ENCODE data around the gene SUPT3H. TPM values are rescaled to one million over a fixed set of nuclear protein-coding genes. Genes with fewer than 3 reads are reported as not detected.

Gene SUPT3H
- total and polyA plus RNA-seq, 2 of the 13 experiments (the other 11 are each of a cell fraction or from before 2014, with no cell fraction given), result 11.9 to 36.1 TPM

DNA sequence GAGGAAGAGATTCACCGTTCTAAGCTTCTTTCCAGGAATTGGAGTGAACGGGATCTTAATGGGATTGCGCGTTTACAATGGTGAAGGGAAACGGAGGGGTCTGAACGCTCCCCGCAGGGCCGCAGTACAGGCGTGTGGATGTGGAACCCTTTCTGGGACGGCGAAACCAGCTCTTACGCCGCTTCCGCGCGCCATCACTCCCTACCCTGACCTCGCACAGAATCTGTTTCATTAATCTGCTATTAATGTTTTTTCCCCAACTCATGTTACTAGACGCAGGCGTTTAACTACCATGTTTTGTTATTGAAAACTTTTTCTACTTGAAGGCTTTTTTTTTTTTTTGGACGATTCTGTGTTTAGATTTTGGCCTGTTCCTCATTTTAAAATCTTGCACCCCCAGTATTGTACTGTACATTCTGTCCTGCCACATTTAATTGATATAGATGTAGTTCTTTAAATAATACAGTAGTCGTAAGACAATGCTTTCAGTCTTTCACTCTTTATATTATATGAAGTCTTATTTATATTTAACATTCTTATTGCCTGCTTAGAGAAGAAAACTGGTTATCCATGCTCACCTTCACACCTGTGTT is 696 bp upstream of the SUPT3H start (continued):
- TF ChIP-seq KLF13 (CRISPR knock-in tag; IDR thresholded peaks at IDR 0.05) (no peak), HNRNPH1 (optimal IDR thresholded peaks at IDR 0.05; ENCODE audit: low read depth, low read length) (peak; percentile 11), MBD4 (IDR thresholded peaks at IDR 0.05; ENCODE audit: borderline replicate concordance, low read length) (no peak), ZNF776 (CRISPR knock-in tag; IDR thresholded peaks at IDR 0.05) (0 out of 2 replicates have a peak, but pooled peaks have one; percentile 33), ZNF816 (CRISPR knock-in tag; IDR thresholded peaks at IDR 0.05; ENCODE audit: borderline replicate concordance) (0 out of 2 replicates have a peak, but pooled peaks have one; percentile 10), ZZZ3 (CRISPR knock-in tag; IDR thresholded peaks at IDR 0.05; ENCODE audit: borderline replicate concordance) (no peak), PRDM15 (CRISPR knock-in tag; IDR thresholded peaks at IDR 0.05) (no peak), ZFX (CRISPR knock-in tag; IDR thresholded peaks at IDR 0.05; ENCODE audit: low read depth) (peak; percentile 5; the same call in 1 of the 2 replicates), HMGXB4 (CRISPR knock-in tag; IDR thresholded peaks at IDR 0.05; ENCODE audit: borderline replicate concordance in 1 of 2, low read depth in 1 of 2) (no peak), ZNF143 (CRISPR knock-in tag; IDR thresholded peaks at IDR 0.05) (no peak; the same call in none of the 2 replicates), PHF5A (CRISPR knock-in tag; IDR thresholded peaks at IDR 0.05; ENCODE audit: low read depth, unreplicated experiment) (no peak), SRF (IDR thresholded peaks at IDR 0.05; ENCODE audit: low read depth, low read length) (no peak), ZNF292 (CRISPR knock-in tag; IDR thresholded peaks at IDR 0.05; ENCODE audit: borderline replicate concordance, low read depth) (0 out of 2 replicates have a peak, but pooled peaks have one; percentile 11), ZBTB38 (CRISPR knock-in tag; IDR thresholded peaks at IDR 0.05) (peak; percentile 61)
- TF ChIP-seq, protein P1, sequence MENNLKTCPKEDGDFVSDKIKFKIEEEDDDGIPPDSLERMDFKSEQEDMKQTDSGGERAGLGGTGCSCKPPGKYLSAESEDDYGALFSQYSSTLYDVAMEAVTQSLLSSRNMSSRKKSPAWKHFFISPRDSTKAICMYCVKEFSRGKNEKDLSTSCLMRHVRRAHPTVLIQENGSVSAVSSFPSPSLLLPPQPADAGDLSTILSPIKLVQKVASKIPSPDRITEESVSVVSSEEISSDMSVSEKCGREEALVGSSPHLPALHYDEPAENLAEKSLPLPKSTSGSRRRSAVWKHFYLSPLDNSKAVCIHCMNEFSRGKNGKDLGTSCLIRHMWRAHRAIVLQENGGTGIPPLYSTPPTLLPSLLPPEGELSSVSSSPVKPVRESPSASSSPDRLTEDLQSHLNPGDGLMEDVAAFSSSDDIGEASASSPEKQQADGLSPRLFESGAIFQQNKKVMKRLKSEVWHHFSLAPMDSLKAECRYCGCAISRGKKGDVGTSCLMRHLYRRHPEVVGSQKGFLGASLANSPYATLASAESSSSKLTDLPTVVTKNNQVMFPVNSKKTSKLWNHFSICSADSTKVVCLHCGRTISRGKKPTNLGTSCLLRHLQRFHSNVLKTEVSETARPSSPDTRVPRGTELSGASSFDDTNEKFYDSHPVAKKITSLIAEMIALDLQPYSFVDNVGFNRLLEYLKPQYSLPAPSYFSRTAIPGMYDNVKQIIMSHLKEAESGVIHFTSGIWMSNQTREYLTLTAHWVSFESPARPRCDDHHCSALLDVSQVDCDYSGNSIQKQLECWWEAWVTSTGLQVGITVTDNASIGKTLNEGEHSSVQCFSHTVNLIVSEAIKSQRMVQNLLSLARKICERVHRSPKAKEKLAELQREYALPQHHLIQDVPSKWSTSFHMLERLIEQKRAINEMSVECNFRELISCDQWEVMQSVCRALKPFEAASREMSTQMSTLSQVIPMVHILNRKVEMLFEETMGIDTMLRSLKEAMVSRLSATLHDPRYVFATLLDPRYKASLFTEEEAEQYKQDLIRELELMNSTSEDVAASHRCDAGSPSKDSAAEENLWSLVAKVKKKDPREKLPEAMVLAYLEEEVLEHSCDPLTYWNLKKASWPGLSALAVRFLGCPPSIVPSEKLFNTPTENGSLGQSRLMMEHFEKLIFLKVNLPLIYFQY (CRISPR knock-in tag; IDR thresholded peaks at IDR 0.05; ENCODE audit: borderline replicate concordance), result peak; percentile 12; the same call in 1 of the 2 replicates
- TF ChIP-seq, protein P2, sequence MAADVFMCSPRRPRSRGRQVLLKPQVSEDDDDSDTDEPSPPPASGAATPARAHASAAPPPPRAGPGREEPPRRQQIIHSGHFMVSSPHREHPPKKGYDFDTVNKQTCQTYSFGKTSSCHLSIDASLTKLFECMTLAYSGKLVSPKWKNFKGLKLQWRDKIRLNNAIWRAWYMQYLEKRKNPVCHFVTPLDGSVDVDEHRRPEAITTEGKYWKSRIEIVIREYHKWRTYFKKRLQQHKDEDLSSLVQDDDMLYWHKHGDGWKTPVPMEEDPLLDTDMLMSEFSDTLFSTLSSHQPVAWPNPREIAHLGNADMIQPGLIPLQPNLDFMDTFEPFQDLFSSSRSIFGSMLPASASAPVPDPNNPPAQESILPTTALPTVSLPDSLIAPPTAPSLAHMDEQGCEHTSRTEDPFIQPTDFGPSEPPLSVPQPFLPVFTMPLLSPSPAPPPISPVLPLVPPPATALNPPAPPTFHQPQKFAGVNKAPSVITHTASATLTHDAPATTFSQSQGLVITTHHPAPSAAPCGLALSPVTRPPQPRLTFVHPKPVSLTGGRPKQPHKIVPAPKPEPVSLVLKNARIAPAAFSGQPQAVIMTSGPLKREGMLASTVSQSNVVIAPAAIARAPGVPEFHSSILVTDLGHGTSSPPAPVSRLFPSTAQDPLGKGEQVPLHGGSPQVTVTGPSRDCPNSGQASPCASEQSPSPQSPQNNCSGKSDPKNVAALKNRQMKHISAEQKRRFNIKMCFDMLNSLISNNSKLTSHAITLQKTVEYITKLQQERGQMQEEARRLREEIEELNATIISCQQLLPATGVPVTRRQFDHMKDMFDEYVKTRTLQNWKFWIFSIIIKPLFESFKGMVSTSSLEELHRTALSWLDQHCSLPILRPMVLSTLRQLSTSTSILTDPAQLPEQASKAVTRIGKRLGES (CRISPR knock-in tag; IDR thresholded peaks at IDR 0.05; ENCODE audit: borderline replicate concordance), result no peak

Data from HepG2 (cell line).